ENCODE data around the gene C11orf54.

- TF ChIP-seq CTCF (IDR thresholded peaks at IDR 0.05; ENCODE audit: extremely low read depth in 1 of 2, insufficient read depth in 1 of 2, low read depth in 1 of 2, low read length in 2 of 2) (no peak), POLR2A (IDR thresholded peaks at IDR 0.05; ENCODE audit: low read depth, low read length) (no peak), POLR2AphosphoS5 (IDR thresholded peaks at IDR 0.05; ENCODE audit: insufficient read depth, low read depth, low read length) (no peak), MYC (IDR thresholded peaks at IDR 0.05; ENCODE audit: low read depth, low read length) (no peak), EZH2 (IDR thresholded peaks at IDR 0.05; ENCODE audit: borderline replicate concordance, low read depth, low read length, severe bottlenecking) (no peak), MAX (IDR thresholded peaks at IDR 0.05; ENCODE audit: insufficient read depth, insufficient read length) (no peak)
Measured at GRCh38 chr11:93741882-93742226, 382 bp downstream of the C11orf54 start.
